Smooth muscle cell of the umbilical artery (primary cell): Measurements from ENCODE around the gene TM4SF18. TPM values are rescaled to one million over a fixed set of nuclear protein-coding genes. Genes with fewer than 3 reads are reported as not detected.

Experiments used
- total RNA-seq: library from RNA; depleted of rRNA; stranded (reverse); fragments of >200 nt; gene quantifications from 2 replicates; pipeline ENCODE4 v1.2.3, GENCODE V29; 2014

Gene TM4SF18
- total RNA-seq, result under 0.01 and 0.46 TPM in 2 replicates

GRCh38 chr3:149333176-149333859 lies at the start of gene TM4SF18:
TM4SF18 (minus strand) TSS chr3:149333636; CDS start chr3:149333382, 254 bp downstream.

GRCh38 chr3:149377408-149378364 lies 44.2 kb upstream of the TM4SF18 start, which contains the start of gene TM4SF1:
TM4SF1 (minus strand) TSS chr3:149377649; CDS start chr3:149377547, 102 bp downstream.

Other genes with a start within 250 kb of the TM4SF18 start
- gene HLTF, start 247.1 kb downstream of the TM4SF18 start, total RNA-seq, result 63.8 and 72.8 TPM in 2 replicates
- 45.1 and 46.4 TPM in 2 replicates for gene HPS3, start 204.0 kb downstream of the TM4SF18 start, total RNA-seq
- gene CP, start 111.8 kb downstream of the TM4SF18 start, total RNA-seq, result not detected in 2 replicates
- 17.5 and 59.2 TPM in 2 replicates for gene TM4SF1, start 44.0 kb upstream of the TM4SF18 start, total RNA-seq
- not detected in 2 replicates for gene TM4SF4, start 141.1 kb upstream of the TM4SF18 start, total RNA-seq